H1 (cell line): ENCODE results near the gene IFT43. TPM values are rescaled to one million over a fixed set of nuclear protein-coding genes. Genes with fewer than 3 reads are reported as not detected.

Experiments
- CTCF ChIA-PET: fragments of 300-600 bp; sonication (Branson Sonifier 250); formaldehyde crosslinking; loops from one replicate; lab custom pipeline; 2021; ENCODE audit not compliant: partially characterized antibody; lab: Charles Lee
- POLR2A ChIA-PET: fragments of 300-600 bp; sonication (Branson Sonifier 250); formaldehyde crosslinking; loops from one replicate; lab custom pipeline; 2021; ENCODE audit warnings: inconsistent platforms; ENCODE audit not compliant: partially characterized antibody; lab: Charles Lee
- DNase-seq, 2 experiments: peaks; one replicate each; pipeline versions ENCODE4 v3.0.0 to v3.0.0-alpha.2; 2010 to 2022; ENCODE audit warnings: low spot score in 2 of 2, low read depth in 1 of 2, mixed read lengths in 1 of 2
- FAIRE-seq: peaks from 2 replicates; lab custom pipeline; 2011; peaks lifted over from hg19 to GRCh38; lab: Jason Lieb, UNC
- H2AFZ ChIP-seq: 2 replicates; pipeline ENCODE4 v1.8.1; 2012; ENCODE audit warnings: low read length, inconsistent platforms
- H2AK5ac ChIP-seq: 2 replicates; pipeline ENCODE4 v1.6.1; 2013; ENCODE audit warnings: low read depth, low read length
- H2BK120ac ChIP-seq: replicated peaks from 2 replicates; pipeline ENCODE3; 2013; ENCODE audit warnings: low read depth, low read length, inconsistent platforms
- H2BK12ac ChIP-seq: 2 replicates; pipeline ENCODE4 v1.6.1; 2013; ENCODE audit warnings: low read depth, low read length
- H2BK15ac ChIP-seq: 2 replicates; pipeline ENCODE4 v1.6.1; 2013; ENCODE audit warnings: low read length
- H2BK20ac ChIP-seq: 2 replicates; pipeline ENCODE4 v1.6.1; 2013; ENCODE audit warnings: low read length
- H2BK5ac ChIP-seq: 2 replicates; pipeline ENCODE4 v1.6.1; 2013; ENCODE audit warnings: low read depth, low read length
- H3K14ac ChIP-seq: 2 replicates; pipeline ENCODE4 v1.6.1; 2013; ENCODE audit warnings: inconsistent platforms; ENCODE audit not compliant: insufficient read length
- H3K18ac ChIP-seq: 2 replicates; pipeline ENCODE4 v1.6.1; 2013; ENCODE audit warnings: low read length; ENCODE audit errors: extremely low read depth
- H3K23ac ChIP-seq: 2 replicates; pipeline ENCODE4 v1.6.1; 2013; ENCODE audit warnings: inconsistent platforms; ENCODE audit not compliant: insufficient read length
- H3K23me2 ChIP-seq: 2 replicates; pipeline ENCODE4 v1.6.1; 2013; ENCODE audit warnings: low read depth, low read length
- H3K27ac ChIP-seq: 2 replicates; pipeline ENCODE4 v1.6.1; 2011; ENCODE audit warnings: low read depth, low read length, inconsistent platforms
- H3K27me3 ChIP-seq, 4 experiments: replicated peaks in 1 of 4; 1 replicate in 1 of 4; 2 replicates in 3 of 4; pipeline versions ENCODE4 v1.6.1 to v1.8.1; 2011 to 2013; ENCODE audit warnings: low read length in 3 of 4, mild to moderate bottlenecking in 3 of 4, inconsistent platforms in 2 of 4, mixed read lengths in 2 of 4, moderate library complexity in 1 of 4; ENCODE audit not compliant: control insufficient read depth in 3 of 4, insufficient read depth in 3 of 4; ENCODE audit errors: extremely low read depth in 1 of 4
- H3K36me3 ChIP-seq, 4 experiments: 2 replicates each; pipeline versions ENCODE4 v1.6.1 to v1.8.1; 2011 to 2013; ENCODE audit warnings: mild to moderate bottlenecking in 4 of 4, low read length in 3 of 4, moderate library complexity in 2 of 4, control low read depth in 1 of 4, inconsistent platforms in 1 of 4; ENCODE audit not compliant: insufficient read depth in 4 of 4, control insufficient read depth in 2 of 4
- H3K4ac ChIP-seq: replicated peaks from 2 replicates; pipeline ENCODE3; 2013; ENCODE audit warnings: low read length, low read depth, mixed read lengths, inconsistent platforms; ENCODE audit not compliant: insufficient read length
- H3K4me1 ChIP-seq, 4 experiments: replicated peaks in 1 of 4; 1 replicate in 1 of 4; 2 replicates in 3 of 4; pipeline versions ENCODE4 v1.6.1 to v1.8.1; 2011 to 2013; ENCODE audit warnings: low read length in 3 of 4, inconsistent platforms in 2 of 4, mixed read lengths in 1 of 4; ENCODE audit not compliant: insufficient read depth in 4 of 4, control insufficient read depth in 3 of 4
- H3K4me2 ChIP-seq, 2 experiments: 2 replicates each; pipeline versions ENCODE4 v1.6.1 to v1.8.1; 2011 to 2013; ENCODE audit warnings: low read depth in 2 of 2, low read length in 2 of 2, control low read depth in 1 of 2, inconsistent platforms in 1 of 2, mild to moderate bottlenecking in 1 of 2; ENCODE audit not compliant: insufficient read depth in 1 of 2
- H3K4me3 ChIP-seq, 4 experiments: fragments of 200-600, 300-600 bp in 1 of 4; sonication (generic), shearing (Covaris generic), sonication (Bioruptor Twin) in 1 of 4; 2 replicates each; pipeline versions ENCODE4 v1.5.1 to v1.8.1; 2011 to 2016; ENCODE audit warnings: low read length in 4 of 4, low read depth in 3 of 4, control low read depth in 2 of 4, inconsistent platforms in 2 of 4, mild to moderate bottlenecking in 2 of 4, mixed read lengths in 1 of 4, moderate library complexity in 1 of 4; ENCODE audit not compliant: insufficient read depth in 2 of 4; ENCODE audit errors: extremely low read depth in 1 of 4
- H3K56ac ChIP-seq: replicated peaks from 2 replicates; pipeline ENCODE3; 2013; ENCODE audit warnings: low read depth, mild to moderate bottlenecking, mixed read lengths, low read length, inconsistent platforms; ENCODE audit not compliant: insufficient read length
- H3K79me1 ChIP-seq: 2 replicates; pipeline ENCODE4 v1.6.1; 2013; ENCODE audit warnings: low read depth, low read length, control low read depth
- H3K79me2 ChIP-seq, 2 experiments: 2 replicates each; pipeline versions ENCODE4 v1.6.1 to v1.8.1; 2012 to 2013; ENCODE audit warnings: low read length in 2 of 2, mild to moderate bottlenecking in 2 of 2, inconsistent platforms in 1 of 2; ENCODE audit not compliant: insufficient read depth in 2 of 2, control insufficient read depth in 1 of 2
- H3K9ac ChIP-seq, 4 experiments: replicated peaks in 1 of 4; 1 replicate in 1 of 4; 2 replicates in 3 of 4; pipeline versions ENCODE4 v1.6.1 to v1.8.1; 2011 to 2013; ENCODE audit warnings: low read depth in 3 of 4, low read length in 3 of 4, control low read depth in 2 of 4, mild to moderate bottlenecking in 2 of 4, moderate library complexity in 2 of 4, inconsistent platforms in 1 of 4; ENCODE audit errors: extremely low read depth in 1 of 4
- H3K9me3 ChIP-seq, 2 experiments: 2 replicates each; pipeline versions ENCODE4 v1.6.1 to v1.8.1; 2012 to 2013; ENCODE audit warnings: mild to moderate bottlenecking in 2 of 2, moderate library complexity in 2 of 2, control low read depth in 1 of 2, inconsistent platforms in 1 of 2, low read depth in 1 of 2, low read length in 1 of 2, mixed read lengths in 1 of 2; ENCODE audit not compliant: insufficient read depth in 2 of 2
- H4K20me1 ChIP-seq, 2 experiments: replicated peaks in 1 of 2; 2 replicates each; pipeline versions ENCODE3 to v1.8.1; 2011 to 2013; ENCODE audit warnings: inconsistent platforms in 2 of 2, low read length in 2 of 2, mild to moderate bottlenecking in 1 of 2; ENCODE audit not compliant: insufficient read depth in 2 of 2, control insufficient read depth in 1 of 2
- H4K5ac ChIP-seq: 2 replicates; pipeline ENCODE4 v1.6.1; 2013; ENCODE audit warnings: low read length, low read depth, mixed read lengths, inconsistent platforms; ENCODE audit not compliant: insufficient read length
- H4K8ac ChIP-seq: 2 replicates; pipeline ENCODE4 v1.8.0; 2013; ENCODE audit warnings: mild to moderate bottlenecking, moderate library complexity, low read length, inconsistent platforms; ENCODE audit not compliant: insufficient read depth; ENCODE audit errors: extremely low read depth
- H4K91ac ChIP-seq: replicated peaks from 2 replicates; pipeline ENCODE3; 2013; ENCODE audit warnings: low read length, mixed read lengths, inconsistent platforms; ENCODE audit not compliant: insufficient read length
- ATF2 ChIP-seq: IDR thresholded peaks from 2 replicates; pipeline ENCODE4 v1.6.1; 2012; ENCODE audit warnings: low read length, inconsistent platforms
- CBX5 ChIP-seq: fragments of 300-800, 300-1000 bp; sonication (generic); IDR thresholded peaks from 2 replicates; pipeline ENCODE4 v1.7.1; 2016; ENCODE audit warnings: antibody characterized with exemption, low read length, low read depth
- CEBPB ChIP-seq: IDR thresholded peaks from 2 replicates; pipeline ENCODE4 v1.6.1; 2012; ENCODE audit warnings: low read depth, low read length
- EP300 ChIP-seq, 2 experiments: IDR thresholded peaks; 1 replicate in 1 of 2; 2 replicates in 1 of 2; pipeline ENCODE4 v1.6.1; 2011 to 2012; ENCODE audit warnings: low read depth in 2 of 2, low read length in 2 of 2, mild to moderate bottlenecking in 2 of 2, borderline replicate concordance in 1 of 2, inconsistent platforms in 1 of 2, moderate library complexity in 1 of 2
- GTF2F1 ChIP-seq: IDR thresholded peaks from 2 replicates; pipeline ENCODE4 v1.6.1; 2012; ENCODE audit warnings: low read depth, low read length, improper control_type of control experiment, borderline replicate concordance
- JUN ChIP-seq: IDR thresholded peaks from 2 replicates; pipeline ENCODE4 v1.6.1; 2011; ENCODE audit warnings: low read depth, mild to moderate bottlenecking, improper control_type of control experiment, low read length
- KDM1A ChIP-seq: fragments of 200-600, 300-600 bp; sonication (generic); IDR thresholded peaks from 2 replicates; pipeline ENCODE4 v1.7.1; 2016; ENCODE audit warnings: mild to moderate bottlenecking, low read length, borderline replicate concordance
- RAD21 ChIP-seq, 2 experiments: IDR thresholded peaks in 1 of 2; conservative IDR thresholded peaks in 1 of 2; 2 replicates each; pipeline ENCODE4 v1.6.1; 2011; ENCODE audit warnings: low read depth in 2 of 2, low read length in 2 of 2, improper control_type of control experiment in 1 of 2, inconsistent platforms in 1 of 2, mild to moderate bottlenecking in 1 of 2, moderate library complexity in 1 of 2
- SIX5 ChIP-seq: IDR thresholded peaks from 2 replicates; pipeline ENCODE4 v1.6.1; 2011; ENCODE audit warnings: mild to moderate bottlenecking, low read depth, low read length
- YY1 ChIP-seq: IDR thresholded peaks from 2 replicates; pipeline ENCODE4 v1.6.1; 2011; ENCODE audit warnings: low read depth, mild to moderate bottlenecking, low read length
- WGBS, 2 experiments: shearing (Covaris generic) in 1 of 2; methylation state at CpG; one replicate each; pipeline versions ENCODE4 v1.1.6 to v1.1.7; 2013 to 2015; ENCODE audit warnings: low lambda C conversion rate in 2 of 2, mixed read lengths in 2 of 2, inconsistent platforms in 1 of 2, low coverage in 1 of 2, missing lambda C conversion rate in 1 of 2; ENCODE audit not compliant: insufficient replicate concordance in 2 of 2, insufficient coverage in 1 of 2, insufficient read length in 1 of 2; ENCODE audit errors: extremely low coverage in 1 of 2, missing lambda C conversion rate in 1 of 2; 5-methylcytosine and 5-hydroxymethylcytosine counted together
- polyA plus RNA-seq, 7 experiments: library from polyadenylated mRNA; depleted of rRNA in 3 of 7; stranded (reverse) in 5 of 7; unstranded in 2 of 7; fragments of >200 nt in 5 of 7; fragments of 200-250 nt in 2 of 7; gene quantifications; 1 replicate in 5 of 7; 2 replicates in 1 of 7; 4 replicates in 1 of 7; pipeline versions ENCODE4 v1.2.1 to v1.2.3, GENCODE V29; 2011 to 2013; ENCODE audit warnings: missing spikeins in 2 of 7, mixed read lengths in 2 of 7
- total RNA-seq: library from RNA; stranded (reverse); fragmentation: NEBNext Ultra II Directional; extraction: Animal tissue kit (Norgen Biotek cat#: 25700); gene quantifications from 2 replicates; pipeline ENCODE4 v1.2.1, GENCODE V29; 2021

Gene IFT43
- total and polyA plus RNA-seq, 2 of the 8 experiments (the other 6 are each of a cell fraction or from before 2014, with no cell fraction given), result 17.0 to 20.8 TPM

- Histone ChIP-seq H2BK12ac (no peak overlapping the region; the same call in 1 of the 2 replicates), H3K14ac (no peak overlapping the region), H3K79me2 (no peaks in the 10 kb centered on the region), H3K56ac (no peak overlapping the region), H3K4me2 (no peak overlapping the region), H2BK120ac (no peak overlapping the region), H2AK5ac (no peak overlapping the region), H3K9ac (no peak overlapping the region), H3K36me3 (no peaks in the 10 kb centered on the region), H3K4me1 (peaks cover 17 to 25% (median 18%) of the 10 kb centered on the region in 4 experiments), H3K27ac (no peak overlapping the region), H4K91ac (no peak overlapping the region), H3K9me3 (no peaks in the 10 kb centered on the region), H2AFZ (no peak overlapping the region), H3K4ac (no peak overlapping the region), H4K8ac (no peak overlapping the region), H4K5ac (no peak overlapping the region), H2BK20ac (no peak overlapping the region), H3K23ac (no peak overlapping the region), H3K79me1 (no peaks in the 10 kb centered on the region), H4K20me1 (no peaks in the 10 kb centered on the region), H2BK15ac (no peak overlapping the region), H3K23me2 (peaks cover 2% of the 10 kb centered on the region; the same call in 1 of the 2 replicates), H3K18ac (no peak overlapping the region), H3K4me3 (no peak overlapping the region), H3K27me3 (peaks cover 0 to 4% (median 2%) of the 10 kb centered on the region in 4 experiments; a peak in 2 of 7 replicates), H2BK5ac (no peak overlapping the region)
- CTCF ChIA-PET, result interaction anchor here (0.6 to 1.0 kb wide), 3 partner anchors 134 to 269 kb away, joined by 3 to 4 read pairs (median 3); no protein-coding TSS in a partner anchor
- FAIRE-seq, result no peak
- no peak for TF ChIP-seq JUN
- no peak for TF ChIP-seq GTF2F1
- no peak for TF ChIP-seq SIX5
- no peak for TF ChIP-seq CBX5
- TF ChIP-seq KDM1A, result no peak
- TF ChIP-seq ATF2, result no peak
- no peak for TF ChIP-seq YY1
- TF ChIP-seq RAD21 (IDR thresholded peaks at IDR 0.05 in 1 of 2, conservative IDR thresholded peaks at IDR 0.05 in 1 of 2; ENCODE audit: low read depth in 2 of 2, low read length in 2 of 2), result no peak
- TF ChIP-seq CEBPB, result no peak
- TF ChIP-seq EP300 (IDR thresholded peaks at IDR 0.05; ENCODE audit: borderline replicate concordance in 1 of 2, low read depth in 2 of 2, low read length in 2 of 2), result no peak
- WGBS, 2 experiments, result 97% methylated on average over 4 of the region's 4 CpGs; no CpG with 5 or more reads in 1 of the 2 experiments
- POLR2A ChIA-PET, result no interaction called here
- DNase-seq, result no peak
Measured at GRCh38 chr14:76118594-76118993, 133.0 kb downstream of the IFT43 start.
